Cardiac septum (tissue), 1 donor: ENCODE results near the gene DLG2. TPM values are rescaled to one million over a fixed set of nuclear protein-coding genes. Genes with fewer than 3 reads are reported as not detected.

Experiments
- DNase-seq: peaks from one replicate; pipeline ENCODE4 v3.0.0-alpha.2; 2020; ENCODE audit warnings: low spot score
- intact Hi-C: fragments of 100-400 bp; cut with DNase I; formaldehyde crosslinking; loops from one replicate; pipeline ENCODE4 v1.14.0; 2022
- total RNA-seq: library from RNA; stranded (reverse); fragmentation: NEBNext Ultra II Directional; extraction: Animal tissue kit (Norgen Biotek cat#: 25700); gene quantifications from one replicate; pipeline ENCODE4 v1.2.1, GENCODE V29; 2021
- donor health status: DM: no; HTN: no; CAD: no.

The DLG2 gene
- total RNA-seq, 1 donor from 2014 or later = 9.9 TPM

DNA sequence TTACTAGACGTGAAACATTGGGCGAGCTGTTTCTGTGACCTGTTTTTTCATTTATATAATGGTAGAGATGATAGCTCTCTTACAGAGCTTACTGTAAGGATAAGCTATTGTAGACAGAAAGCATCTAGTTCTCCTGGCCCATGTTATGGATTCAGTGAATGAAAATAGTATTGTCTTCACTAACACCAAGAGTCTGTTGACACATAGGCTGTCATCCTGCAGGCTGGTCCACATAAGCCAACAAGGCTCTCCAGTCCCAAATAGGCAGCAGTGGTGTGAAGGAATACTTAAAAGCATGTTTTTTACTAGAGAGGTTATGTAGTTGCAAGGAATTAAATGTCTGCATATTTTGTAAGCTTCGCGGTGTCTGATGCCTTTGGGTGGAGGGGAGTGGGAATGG is 1963.2 kb downstream of the DLG2 start:
- intact Hi-C loops = no loop called here
- DNase-seq = no peak

DNA sequence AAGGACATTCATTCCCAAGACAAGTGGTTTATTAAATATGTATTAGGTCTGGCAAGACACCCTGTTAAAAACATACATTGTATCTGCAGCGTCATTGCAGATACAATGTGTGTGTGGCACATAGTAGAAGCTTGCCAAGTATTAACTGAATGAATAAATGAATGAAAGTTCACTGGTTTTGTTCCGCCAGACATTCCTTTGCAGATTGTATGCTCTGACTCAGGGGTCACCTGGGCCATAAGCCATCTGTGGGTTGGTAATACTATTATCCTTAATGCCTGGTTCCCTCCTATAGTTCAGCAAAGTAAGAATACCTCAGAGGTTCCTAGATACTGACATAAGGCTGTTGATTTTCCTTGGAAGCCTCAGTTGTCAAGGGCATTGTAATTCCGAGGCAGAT is 1963.7 kb downstream of the DLG2 start:
- intact Hi-C loops = no loop called here
- DNase-seq = no peak

DNA sequence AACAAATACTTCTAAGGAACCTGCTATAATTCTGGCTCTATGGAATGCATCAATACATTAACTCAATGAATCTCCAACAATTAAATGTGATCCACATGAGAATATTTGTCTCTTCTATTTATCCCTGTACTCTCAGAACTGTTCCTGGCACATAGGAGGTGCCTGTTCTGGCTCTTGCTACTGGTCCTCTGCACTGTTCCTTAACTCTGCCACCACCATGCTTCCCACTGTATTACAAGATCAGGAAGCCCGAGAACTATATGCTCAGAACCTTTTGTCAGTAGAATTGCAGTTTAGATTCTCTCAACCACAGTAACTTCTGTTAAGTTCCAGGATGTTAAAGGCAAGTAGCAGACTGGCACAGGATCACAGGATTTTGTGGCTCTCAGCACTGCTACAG is 1964.7 kb downstream of the DLG2 start:
- DNase-seq = no peak
- intact Hi-C loops = no loop called here

DNA sequence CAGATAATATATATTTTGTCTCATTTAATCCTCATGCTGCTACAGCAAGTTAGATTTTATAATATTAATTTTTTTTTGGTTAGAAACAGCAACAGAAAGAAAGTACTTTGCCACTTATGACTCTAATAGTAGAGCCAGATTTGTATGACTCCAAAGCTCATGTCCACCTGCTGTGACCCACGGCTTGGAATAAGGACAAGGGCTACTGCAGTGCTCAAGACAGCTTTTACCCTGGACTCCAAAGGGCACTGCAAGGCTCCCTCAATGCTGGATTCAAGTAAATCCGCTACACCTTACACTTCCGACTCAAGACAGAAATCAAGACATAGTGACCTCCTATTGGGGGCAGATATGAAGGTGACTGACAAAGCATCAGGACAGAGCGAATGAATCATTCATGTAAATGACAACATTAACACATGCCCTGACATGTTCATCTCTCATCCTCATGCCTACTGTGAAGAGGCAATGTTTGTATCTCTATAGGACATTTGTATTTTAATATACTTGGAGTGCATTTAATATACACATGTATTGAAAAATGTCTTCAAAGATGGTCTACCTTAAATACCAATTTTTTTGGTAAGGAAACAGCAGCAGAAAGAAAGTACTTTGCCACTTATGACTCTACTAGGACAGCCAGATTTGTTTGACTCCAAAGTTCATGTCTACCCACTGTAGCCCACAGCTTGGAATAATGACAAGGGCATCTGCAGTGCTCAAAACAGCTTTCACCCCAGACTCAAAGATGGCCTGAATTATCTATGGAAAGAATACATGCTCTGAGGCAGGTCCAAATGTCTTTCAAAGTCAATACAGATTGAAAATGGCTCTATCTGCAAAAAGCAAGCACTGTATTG is 1965.4 kb downstream of the DLG2 start:
- intact Hi-C loops = no loop called here
- DNase-seq = no peak

DNA sequence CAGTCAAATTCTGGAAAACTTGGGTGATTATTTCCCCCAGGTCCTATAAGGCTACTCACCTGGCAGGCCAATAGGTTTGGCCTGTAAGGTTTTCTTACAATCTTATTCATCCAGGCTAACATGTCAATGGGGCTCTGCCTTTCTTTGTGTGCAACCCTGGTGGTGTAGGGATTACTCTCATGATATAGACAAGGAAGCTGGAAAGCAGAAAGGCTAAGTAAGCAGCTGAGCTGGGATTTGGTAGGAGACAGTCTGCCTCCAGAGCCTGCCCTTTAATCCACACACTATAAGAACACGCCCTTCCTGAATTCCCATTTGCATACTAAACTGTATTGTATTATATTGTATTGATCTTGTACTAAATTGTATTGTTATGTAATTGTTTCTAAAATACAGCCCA is 1967.7 kb downstream of the DLG2 start:
- intact Hi-C loops = no loop called here
- DNase-seq = no peak

DNA sequence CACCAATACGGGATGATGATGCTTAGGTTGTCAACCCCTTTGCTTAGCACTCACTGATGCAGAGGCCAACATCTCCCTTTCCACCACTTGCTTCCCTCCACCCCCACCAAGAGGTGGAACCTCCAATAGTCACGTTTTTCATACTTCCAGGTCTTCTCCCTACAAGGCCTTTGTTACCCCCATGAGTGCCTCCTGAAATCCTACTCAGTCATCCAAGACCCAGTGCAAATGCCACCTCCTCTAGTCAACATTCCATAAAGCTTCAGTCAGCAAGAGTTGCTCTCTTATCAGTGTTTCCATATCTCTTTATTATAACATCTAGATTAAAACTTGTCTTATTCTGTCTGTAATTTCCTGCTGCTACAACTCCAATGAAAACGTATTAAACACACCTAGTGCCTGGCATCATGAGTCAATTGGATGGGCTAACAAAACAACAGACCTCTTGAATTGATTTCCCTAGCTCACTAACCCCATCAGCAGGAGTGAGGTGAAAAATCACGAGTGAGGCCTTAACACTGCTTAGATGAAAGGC is 1970.3 kb downstream of the DLG2 start:
- intact Hi-C loops = no loop called here
- no peak for DNase-seq

DNA sequence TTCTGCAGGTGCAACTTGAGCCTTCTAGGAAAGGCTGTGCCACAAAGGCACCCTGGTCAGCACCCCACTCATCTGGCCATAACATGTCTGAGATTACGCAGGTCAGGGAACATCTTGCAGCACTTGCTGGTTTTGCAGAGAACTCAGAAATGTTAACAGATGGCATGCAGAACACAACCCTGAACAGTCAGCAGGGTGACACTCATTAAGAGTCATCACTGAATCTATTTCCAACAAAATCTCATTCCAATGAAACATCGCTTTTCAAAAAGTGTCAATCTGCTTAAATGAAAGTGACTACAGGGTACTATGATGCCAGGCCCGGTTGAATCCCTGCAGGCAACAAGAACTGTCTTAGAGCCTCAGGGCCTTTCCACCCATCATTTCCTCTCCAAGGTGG is 1971.2 kb downstream of the DLG2 start:
- no peak for DNase-seq
- intact Hi-C loops = no loop called here

DNA sequence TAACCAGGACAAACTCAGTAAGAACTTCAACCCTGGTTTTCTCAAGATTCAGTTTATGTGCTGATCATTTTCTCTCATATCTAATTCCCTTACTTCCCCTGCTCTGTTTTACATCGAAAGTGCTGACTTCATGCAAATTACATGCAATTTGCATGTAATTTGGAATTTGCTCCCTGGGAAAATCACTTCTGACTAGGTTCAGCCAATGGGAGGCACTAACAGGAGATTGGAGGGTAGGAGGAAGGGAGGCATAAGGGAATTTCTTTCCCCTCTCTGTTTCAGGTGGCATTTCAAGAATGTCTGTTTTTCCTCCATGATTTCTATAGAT is 1977.7 kb downstream of the DLG2 start:
- no peak for DNase-seq
- intact Hi-C loops = no loop called here

DNA sequence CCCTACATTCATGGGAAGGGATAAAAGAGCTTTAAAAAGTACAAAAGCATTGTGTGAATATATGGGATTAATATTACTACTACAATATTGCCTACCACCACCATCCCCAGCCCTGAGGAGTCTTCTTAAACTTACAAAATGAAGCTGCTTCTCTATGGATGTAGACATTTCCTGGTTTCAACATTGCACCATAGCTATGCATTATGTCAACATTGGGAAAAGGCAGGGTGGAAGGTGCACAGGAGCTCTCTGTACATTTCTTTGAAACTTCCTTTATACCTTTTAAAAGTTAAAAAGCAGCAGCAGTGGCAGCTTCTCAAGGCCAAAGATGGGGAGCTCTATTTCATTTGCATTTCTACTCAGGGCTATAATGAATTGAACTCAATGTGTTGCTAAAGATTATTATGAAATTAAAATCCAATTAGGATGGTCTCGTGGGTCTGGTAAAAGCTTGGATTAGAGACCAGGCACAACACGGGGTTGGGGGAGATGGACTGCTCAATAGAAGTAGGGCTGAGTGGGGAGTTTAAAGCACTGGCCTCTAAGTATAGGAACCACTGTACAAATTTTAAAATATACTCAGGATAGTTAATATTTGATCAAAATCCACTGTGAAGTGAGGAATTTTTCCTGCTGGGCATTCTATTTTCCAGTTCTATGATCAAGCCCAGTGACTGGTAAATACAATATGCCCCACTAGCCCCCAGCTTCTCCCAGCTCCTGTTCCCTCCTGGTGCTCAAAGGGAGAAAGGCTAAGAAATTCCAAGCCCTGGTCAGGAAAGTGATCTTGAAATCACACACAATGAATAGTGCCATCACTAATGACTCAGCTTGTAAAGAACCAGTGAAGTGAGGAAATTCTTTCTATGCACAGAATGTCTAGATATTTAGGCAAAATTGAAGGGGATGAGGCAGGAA is 1978.3 kb downstream of the DLG2 start:
- intact Hi-C loops = no loop called here
- no peak for DNase-seq

DNA sequence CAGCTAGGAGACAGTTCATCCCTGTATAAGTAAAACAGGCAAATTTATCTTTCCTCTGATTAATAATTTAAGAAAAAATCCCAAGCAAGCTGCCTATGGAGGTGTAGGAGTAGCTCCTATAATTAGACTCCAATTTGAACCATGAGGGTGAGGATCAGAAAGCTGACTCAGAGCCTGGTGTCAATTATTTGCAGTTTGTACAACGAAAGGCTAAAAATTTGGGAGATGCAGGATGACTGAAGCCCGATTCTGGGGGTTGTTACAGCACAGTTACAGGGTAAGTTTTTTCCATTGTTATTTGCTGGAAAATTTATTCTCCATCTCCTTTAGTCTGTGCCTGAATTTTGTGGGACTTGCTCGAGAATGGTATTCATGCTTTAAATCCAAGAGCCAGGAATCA is 1981.6 kb downstream of the DLG2 start:
- no peak for DNase-seq
- intact Hi-C loops = no loop called here

DNA sequence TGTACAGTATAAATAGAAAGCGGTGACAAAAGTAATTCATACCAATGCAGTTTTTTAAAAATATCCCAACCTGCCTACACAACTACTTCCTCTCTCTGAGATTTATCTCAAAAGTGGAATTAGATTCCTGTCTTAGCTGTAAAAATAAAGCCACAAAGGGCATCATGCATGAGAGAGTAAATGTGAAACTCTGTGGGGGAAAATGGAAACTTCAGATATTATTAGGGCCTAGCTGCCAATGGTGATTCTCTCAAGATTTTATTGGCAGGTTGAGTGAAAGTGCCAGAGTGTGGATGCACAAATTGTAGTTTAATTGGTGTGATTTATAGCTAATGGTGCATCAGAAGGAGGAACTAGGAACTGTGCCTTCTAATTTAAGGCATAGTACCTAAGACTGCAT is 1984.0 kb downstream of the DLG2 start:
- no peak for DNase-seq
- intact Hi-C loops = no loop called here

DNA sequence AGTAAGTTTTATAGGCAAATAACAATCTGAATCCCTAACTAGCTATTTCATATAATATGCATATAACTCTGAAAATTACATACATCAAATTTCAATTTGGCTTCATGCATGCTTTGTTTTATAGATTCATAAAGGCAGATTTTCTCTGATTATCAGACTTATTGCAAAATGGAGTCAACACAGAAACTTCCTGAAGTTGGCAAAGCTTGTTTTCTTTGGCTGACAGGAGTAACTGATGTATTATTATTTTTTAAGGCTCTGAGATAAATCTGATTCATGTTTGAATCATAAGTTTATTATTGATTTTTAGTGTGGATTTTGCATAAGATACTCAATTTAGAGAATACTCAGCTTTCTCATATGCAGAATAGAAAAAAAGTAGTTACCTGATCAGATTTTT is 1984.6 kb downstream of the DLG2 start:
- no peak for DNase-seq
- intact Hi-C loops = no loop called here

DNA sequence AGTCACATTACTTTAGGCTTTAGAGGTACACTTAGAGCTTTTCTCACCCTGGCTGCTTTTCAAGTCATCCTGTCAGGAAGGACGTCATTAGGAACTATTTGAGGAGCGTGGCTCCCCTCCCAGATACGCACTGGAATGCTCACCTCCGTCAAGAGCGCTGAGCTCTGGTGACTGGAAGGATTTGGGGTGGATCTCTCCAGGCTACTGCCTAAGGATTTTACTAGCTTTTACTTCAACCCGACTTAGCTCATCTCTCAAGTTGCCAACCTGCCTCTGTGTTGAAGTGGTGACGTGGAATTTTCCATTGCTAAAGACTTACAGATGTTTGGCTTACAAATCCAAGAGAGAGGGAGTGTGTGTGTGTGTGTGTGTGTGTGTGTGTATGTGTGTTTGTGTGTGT is 1985.6 kb downstream of the DLG2 start:
- intact Hi-C loops = no loop called here
- no peak for DNase-seq

DNA sequence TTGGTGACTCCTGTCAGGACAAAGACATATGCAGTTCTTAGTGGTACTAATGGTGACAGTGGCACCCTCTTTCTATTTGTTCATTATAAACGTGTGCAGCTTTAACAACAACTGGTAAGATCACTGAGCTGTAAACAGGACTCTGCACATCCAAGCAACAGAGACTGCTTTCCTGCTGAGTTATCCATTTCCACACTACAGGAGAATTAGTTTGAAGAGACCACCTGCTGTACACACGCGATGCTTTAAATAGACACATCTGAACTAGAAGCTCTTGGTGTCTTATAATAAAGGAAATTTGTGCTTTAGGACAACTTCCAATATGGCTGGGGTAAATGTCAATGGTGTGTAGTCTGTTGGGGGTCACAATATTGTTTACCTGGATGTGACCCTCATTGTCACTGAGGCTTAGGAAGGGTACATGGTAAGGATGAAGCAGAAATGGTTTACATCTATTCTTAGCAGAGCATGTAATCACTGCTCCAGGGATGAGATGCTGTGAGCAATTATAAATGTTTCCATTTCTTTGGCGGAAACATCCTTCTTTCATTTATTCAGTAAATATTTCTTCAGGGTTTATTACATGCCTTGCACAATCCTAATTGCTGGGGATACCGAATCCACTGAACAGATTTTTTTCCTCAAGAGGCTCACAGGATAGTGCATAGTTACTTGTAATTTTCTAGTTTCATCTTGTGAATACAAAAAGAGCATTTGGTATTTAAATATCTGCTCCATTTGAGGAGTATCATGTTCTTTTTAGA is 1987.0 kb downstream of the DLG2 start:
- intact Hi-C loops = no loop called here
- no peak for DNase-seq

DNA sequence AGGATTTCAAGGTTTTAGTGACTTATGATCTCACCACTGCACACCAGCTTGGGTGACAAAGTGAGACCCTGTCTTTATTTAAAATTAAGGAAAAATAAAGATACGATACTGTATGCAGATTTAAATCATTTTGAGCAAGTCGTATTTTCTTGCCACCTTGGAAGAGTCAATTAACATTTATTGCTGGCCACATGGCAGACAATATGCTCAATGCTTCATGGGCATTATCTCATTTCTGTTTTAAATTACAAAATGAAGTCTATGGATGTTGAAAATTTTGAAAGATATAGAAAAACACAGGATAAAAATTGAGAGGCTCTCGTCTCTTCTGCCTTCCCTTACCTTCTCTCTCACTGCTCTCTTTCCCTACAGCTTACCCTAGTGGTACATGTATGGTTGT is 1992.0 kb downstream of the DLG2 start:
- no peak for DNase-seq
- intact Hi-C loops = no loop called here

DNA sequence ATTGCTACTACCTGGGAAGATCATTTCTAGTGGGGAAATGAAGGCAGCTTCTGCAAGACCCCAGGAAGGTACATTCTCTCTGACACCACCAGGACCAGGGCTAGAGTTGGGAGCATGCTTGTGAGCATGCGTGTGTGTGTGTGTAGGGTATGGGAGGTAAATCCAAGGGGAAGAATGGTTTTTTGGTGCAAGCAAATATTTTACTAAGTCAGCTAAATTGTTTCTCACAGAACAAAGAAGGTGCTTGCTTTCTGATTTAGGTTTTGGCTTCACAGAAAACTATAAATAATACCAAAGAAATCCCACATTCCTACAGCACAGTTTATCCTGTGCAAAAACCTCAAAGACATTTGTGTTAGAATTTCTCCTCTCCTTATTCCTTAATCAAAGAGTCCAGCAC is 1996.9 kb downstream of the DLG2 start:
- no peak for DNase-seq
- intact Hi-C loops = no loop called here

DNA sequence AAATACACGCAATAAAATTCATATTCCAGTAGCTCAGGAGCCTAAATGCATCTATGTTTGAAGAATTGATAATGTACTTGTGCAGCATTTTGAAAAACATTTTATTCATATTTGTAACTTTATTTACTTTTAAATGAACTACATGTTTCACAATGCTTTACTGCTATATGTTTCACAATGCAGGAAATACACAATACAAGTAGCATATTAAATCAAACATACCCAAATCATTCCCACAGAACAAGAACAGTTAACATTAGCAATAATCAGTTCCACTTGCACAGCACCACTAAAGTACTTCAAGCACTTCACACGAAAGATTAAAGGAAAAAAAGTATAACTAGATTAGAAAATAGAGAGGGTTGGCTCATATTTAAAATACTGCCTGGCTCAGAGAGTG is 1997.4 kb downstream of the DLG2 start:
- DNase-seq = no peak
- intact Hi-C loops = no loop called here

DNA sequence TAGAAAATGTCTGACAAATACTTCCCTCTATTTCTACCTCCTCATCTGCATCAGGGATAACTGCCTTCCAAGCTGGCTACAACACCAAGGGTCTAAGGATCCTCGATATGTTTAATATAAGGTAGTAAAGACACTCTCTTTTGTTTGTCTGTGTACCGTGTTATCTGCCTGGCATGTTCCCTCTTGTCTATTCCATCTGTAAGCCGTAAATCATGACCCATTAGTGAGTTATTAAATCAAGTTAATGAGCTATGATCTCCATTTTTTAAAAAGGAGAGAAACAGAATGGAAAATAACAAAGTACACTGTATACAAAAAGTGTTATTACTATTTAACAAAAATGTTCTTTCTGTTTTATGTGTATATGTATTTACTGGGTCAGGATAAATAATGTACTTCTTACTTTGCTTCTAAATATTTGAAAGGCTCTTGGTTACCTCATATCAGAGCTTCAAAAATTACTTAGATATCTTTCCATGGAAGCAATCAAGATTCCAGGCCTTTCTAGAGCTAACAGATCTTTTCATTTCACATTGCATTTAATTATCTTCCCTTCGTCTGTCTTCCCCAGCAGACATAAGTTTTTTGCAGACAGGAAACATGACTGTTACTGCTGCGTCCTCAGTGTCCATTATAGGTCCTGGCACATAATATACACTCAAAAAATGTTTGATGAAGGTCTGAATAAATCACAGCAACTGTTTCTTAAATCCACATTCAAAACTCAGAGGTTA is 1998.4 kb downstream of the DLG2 start:
- intact Hi-C loops = no loop called here

DNA sequence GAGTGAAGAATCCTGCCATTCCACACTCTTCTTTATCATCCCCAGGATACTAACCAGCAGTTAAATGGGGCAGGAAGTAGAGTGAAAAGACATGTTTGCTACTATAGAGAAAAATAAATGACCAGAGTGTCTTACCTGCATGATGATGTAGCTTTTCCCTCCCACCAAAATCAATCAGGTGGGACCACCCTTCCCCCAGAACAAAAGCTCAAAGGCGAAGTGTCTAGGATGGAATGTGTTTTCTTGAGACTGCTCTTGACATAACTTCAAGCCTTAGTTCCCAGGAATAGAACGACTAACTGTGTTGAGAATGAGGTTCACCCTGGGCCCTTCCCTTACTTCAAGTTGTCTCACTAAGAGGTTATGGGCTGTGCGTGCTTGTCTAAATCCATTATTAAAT is 2001.8 kb downstream of the DLG2 start:
- intact Hi-C loops = no loop called here
- DNase-seq = no peak

More for the DNA sequence above, 1998.4 kb downstream of the DLG2 start:
- DNase-seq = no peak
